ENCODE data around the gene SLC25A52. TPM values are rescaled to one million over a fixed set of nuclear protein-coding genes. Genes with fewer than 3 reads are reported as not detected.

Gene SLC25A52
- total and polyA plus RNA-seq, 2 donors (not counting 3 experiments of a cell fraction or from before 2014, with no cell fraction given): 0.06 TPM; not detected in 1

DNA sequence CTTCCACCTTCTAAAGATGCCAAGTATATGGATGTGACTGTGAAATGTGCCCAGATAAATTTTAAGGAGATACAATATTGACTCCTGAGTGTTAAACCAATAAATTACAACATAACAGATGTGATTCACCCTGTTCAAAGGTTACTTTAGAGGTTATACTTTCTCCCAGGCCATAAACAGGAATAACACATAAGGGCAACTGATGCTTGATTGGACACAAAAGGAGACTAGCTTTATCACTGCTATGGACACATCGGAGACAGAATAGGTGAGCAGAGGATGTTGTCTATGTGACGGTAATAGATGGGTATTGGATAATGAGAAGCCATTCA lies 31.9 kb upstream of the SLC25A52 start:
- no peaks in the 10 kb centered on the region for H3K9me1 ChIP-seq (replicated peaks; ENCODE audit: control insufficient read depth, extremely low read depth, insufficient read depth, low read length)
- DNase-seq (ENCODE audit: low read depth, low spot score) (no peak), FAIRE-seq (no peak)
- TF ChIP-seq EZH2 (IDR thresholded peaks at IDR 0.05; ENCODE audit: borderline replicate concordance, low read depth, low read length, severe bottlenecking) (no peak), FOS (IDR thresholded peaks at IDR 0.05; ENCODE audit: borderline replicate concordance, insufficient read depth, low read length) (no peak)
- no peak overlapping the region for H3K9ac ChIP-seq (replicated peaks; ENCODE audit: extremely low read depth, insufficient read depth, low read length)
- H2AFZ ChIP-seq (ENCODE audit: low read depth, low read length): no peak overlapping the region
- H4K20me1 ChIP-seq (replicated peaks; ENCODE audit: control insufficient read depth, extremely low read depth, insufficient read depth, low read length): no peaks in the 10 kb centered on the region
- no peak overlapping the region for H3K4me3 ChIP-seq (replicated peaks in 1 of 3; ENCODE audit: insufficient read depth in 1 of 3, low read depth in 1 of 3, low read length in 3 of 3)
- no peak overlapping the region for H3K27ac ChIP-seq (ENCODE audit: insufficient read depth, low read depth, low read length)
- CTCF ChIA-PET: no interaction called here
- no peaks in the 10 kb centered on the region for H3K79me2 ChIP-seq (ENCODE audit: control insufficient read depth, insufficient read depth, low read length)
- dilution Hi-C loops (cut with MboI; ENCODE audit: extremely low pct_ligation_motif_present, low sequenced_read_pairs) (no loop called here), intact Hi-C loops (cut with micrococcal nuclease) (no loop called here)
- H3K27me3 ChIP-seq (ENCODE audit: control insufficient read depth in 2 of 2, insufficient read depth in 2 of 2, low read length in 2 of 2): peaks cover 0 to 1% of the 10 kb centered on the region in 2 experiments
- no peaks in the 10 kb centered on the region for H3K4me1 ChIP-seq (ENCODE audit: control insufficient read depth, extremely low read depth, insufficient read depth, low read length)
- no peak overlapping the region for H3K4me2 ChIP-seq (ENCODE audit: insufficient read depth, low read length)
- POLR2A ChIA-PET: no interaction called here
- no peaks in the 10 kb centered on the region for H3K9me3 ChIP-seq (replicated peaks; ENCODE audit: control insufficient read depth, insufficient read depth, low read length)
- no peaks in the 10 kb centered on the region for H3K36me3 ChIP-seq (ENCODE audit: control insufficient read depth in 2 of 2, extremely low read depth in 1 of 2, insufficient read depth in 2 of 2, low read length in 2 of 2)
- BruUV-seq (replicated peaks): no TSS peak

DNA sequence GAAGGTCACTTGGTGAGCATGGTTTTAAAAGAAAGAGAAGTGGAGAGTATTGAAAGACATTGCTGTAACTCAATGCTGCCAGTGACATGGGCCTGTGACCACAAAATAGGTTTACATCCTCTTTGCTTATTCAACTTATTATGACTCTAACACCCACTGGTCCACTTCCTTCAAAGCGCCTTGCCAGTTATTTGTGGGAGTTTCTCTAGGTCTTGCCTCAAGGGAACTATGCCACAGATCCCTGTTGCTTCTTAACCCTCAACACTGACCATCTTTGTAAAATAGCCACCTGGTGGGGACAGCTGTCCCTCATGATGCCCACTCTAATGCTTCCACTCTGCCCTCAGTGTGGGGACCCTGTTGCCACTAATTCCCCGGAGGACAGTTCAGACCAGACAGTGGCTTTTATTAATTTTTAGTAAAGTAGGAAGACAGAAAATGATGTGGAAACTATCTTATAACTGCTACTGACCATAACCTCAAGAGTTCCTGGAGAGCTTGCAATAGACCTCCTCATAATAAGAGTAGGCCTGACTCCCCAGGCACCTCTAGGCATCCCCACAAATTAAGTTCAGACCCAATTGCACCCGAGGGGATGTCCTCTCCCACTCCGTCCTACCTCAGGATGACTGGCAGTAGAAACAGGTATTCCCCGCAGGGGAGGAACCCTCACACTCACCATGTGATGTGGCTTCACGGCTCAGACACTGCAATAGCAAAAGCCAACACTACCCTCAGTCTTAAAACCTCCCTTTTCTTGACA lies 31.3 kb upstream of the SLC25A52 start:
- Histone ChIP-seq H3K36me3 (ENCODE audit: control insufficient read depth in 2 of 2, extremely low read depth in 1 of 2, insufficient read depth in 2 of 2, low read length in 2 of 2) (no peaks in the 10 kb centered on the region), H3K4me2 (ENCODE audit: insufficient read depth, low read length) (no peak overlapping the region), H3K79me2 (ENCODE audit: control insufficient read depth, insufficient read depth, low read length) (no peaks in the 10 kb centered on the region), H3K9ac (replicated peaks; ENCODE audit: extremely low read depth, insufficient read depth, low read length) (no peak overlapping the region), H2AFZ (ENCODE audit: low read depth, low read length) (no peak overlapping the region), H3K27ac (ENCODE audit: insufficient read depth, low read depth, low read length) (no peak overlapping the region), H3K9me1 (replicated peaks; ENCODE audit: control insufficient read depth, extremely low read depth, insufficient read depth, low read length) (no peaks in the 10 kb centered on the region), H3K9me3 (replicated peaks; ENCODE audit: control insufficient read depth, insufficient read depth, low read length) (no peaks in the 10 kb centered on the region), H3K4me1 (ENCODE audit: control insufficient read depth, extremely low read depth, insufficient read depth, low read length) (no peaks in the 10 kb centered on the region), H3K4me3 (replicated peaks in 1 of 3; ENCODE audit: insufficient read depth in 1 of 3, low read depth in 1 of 3, low read length in 3 of 3) (no peak overlapping the region), H4K20me1 (replicated peaks; ENCODE audit: control insufficient read depth, extremely low read depth, insufficient read depth, low read length) (no peaks in the 10 kb centered on the region), H3K27me3 (ENCODE audit: control insufficient read depth in 2 of 2, insufficient read depth in 2 of 2, low read length in 2 of 2) (peaks cover 0 to 1% of the 10 kb centered on the region in 2 experiments)
- BruUV-seq (replicated peaks): no TSS peak
- dilution Hi-C loops (cut with MboI; ENCODE audit: extremely low pct_ligation_motif_present, low sequenced_read_pairs): no loop called here
- no peak for FAIRE-seq
- TF ChIP-seq MYC (IDR thresholded peaks at IDR 0.05; ENCODE audit: low read depth, low read length) (no peak), GATA2 (IDR thresholded peaks at IDR 0.05; ENCODE audit: insufficient read depth, insufficient read length, low read depth, low read length) (no peak), JUN (IDR thresholded peaks at IDR 0.05; ENCODE audit: borderline replicate concordance, insufficient read depth, insufficient read length, low read depth) (no peak), POLR2A (IDR thresholded peaks at IDR 0.05; ENCODE audit: low read depth, low read length) (no peak), FOS (IDR thresholded peaks at IDR 0.05; ENCODE audit: borderline replicate concordance, insufficient read depth, low read length) (no peak), EZH2 (IDR thresholded peaks at IDR 0.05; ENCODE audit: borderline replicate concordance, low read depth, low read length, severe bottlenecking) (no peak), POLR2AphosphoS5 (IDR thresholded peaks at IDR 0.05; ENCODE audit: insufficient read depth, low read depth, low read length) (no peak)
- TF ChIP-seq, protein P1, sequence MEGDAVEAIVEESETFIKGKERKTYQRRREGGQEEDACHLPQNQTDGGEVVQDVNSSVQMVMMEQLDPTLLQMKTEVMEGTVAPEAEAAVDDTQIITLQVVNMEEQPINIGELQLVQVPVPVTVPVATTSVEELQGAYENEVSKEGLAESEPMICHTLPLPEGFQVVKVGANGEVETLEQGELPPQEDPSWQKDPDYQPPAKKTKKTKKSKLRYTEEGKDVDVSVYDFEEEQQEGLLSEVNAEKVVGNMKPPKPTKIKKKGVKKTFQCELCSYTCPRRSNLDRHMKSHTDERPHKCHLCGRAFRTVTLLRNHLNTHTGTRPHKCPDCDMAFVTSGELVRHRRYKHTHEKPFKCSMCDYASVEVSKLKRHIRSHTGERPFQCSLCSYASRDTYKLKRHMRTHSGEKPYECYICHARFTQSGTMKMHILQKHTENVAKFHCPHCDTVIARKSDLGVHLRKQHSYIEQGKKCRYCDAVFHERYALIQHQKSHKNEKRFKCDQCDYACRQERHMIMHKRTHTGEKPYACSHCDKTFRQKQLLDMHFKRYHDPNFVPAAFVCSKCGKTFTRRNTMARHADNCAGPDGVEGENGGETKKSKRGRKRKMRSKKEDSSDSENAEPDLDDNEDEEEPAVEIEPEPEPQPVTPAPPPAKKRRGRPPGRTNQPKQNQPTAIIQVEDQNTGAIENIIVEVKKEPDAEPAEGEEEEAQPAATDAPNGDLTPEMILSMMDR (IDR thresholded peaks at IDR 0.05; ENCODE audit: extremely low read depth in 1 of 2, insufficient read depth in 1 of 2, low read depth in 1 of 2, low read length in 2 of 2): no peak
- TF ChIP-seq, protein P2, sequence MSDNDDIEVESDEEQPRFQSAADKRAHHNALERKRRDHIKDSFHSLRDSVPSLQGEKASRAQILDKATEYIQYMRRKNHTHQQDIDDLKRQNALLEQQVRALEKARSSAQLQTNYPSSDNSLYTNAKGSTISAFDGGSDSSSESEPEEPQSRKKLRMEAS (IDR thresholded peaks at IDR 0.05; ENCODE audit: insufficient read depth, insufficient read length): no peak
- intact Hi-C loops (cut with micrococcal nuclease): no loop called here
- POLR2A ChIA-PET: no interaction called here
- CTCF ChIA-PET: no interaction called here
- no peak for DNase-seq (ENCODE audit: low read depth, low spot score)
